HG03108 (cell line): Measurements from ENCODE around the gene CLCN7.

Source experiments
- ATAC-seq: cut with Tn5 transposase; IDR thresholded peaks from one replicate; pipeline ENCODE4 v1.9.1; 2021; ENCODE audit warnings: moderate library complexity; ENCODE audit not compliant: unreplicated experiment

The CLCN7 gene

DNA sequence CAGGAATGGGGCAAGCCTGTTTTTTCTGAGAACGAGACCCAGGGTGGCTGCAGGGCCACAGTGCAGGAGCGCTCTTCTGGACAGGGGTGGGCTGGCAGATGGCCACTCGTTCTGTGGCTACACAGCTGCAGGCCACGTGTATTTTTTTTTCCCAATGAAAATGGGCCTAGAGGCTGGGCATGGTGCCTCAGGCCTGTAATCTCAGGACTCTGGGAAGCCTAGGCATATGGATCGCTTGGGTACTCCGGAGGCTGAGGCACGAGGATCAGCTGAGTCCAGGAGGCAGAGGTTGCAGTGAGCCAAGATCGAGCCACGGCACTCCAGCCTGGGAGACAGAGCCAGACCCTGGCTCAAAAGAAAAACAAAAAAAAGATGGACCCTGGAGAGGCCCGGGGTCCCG lies 67.1 kb downstream of the CLCN7 start:
- no peak for ATAC-seq

DNA sequence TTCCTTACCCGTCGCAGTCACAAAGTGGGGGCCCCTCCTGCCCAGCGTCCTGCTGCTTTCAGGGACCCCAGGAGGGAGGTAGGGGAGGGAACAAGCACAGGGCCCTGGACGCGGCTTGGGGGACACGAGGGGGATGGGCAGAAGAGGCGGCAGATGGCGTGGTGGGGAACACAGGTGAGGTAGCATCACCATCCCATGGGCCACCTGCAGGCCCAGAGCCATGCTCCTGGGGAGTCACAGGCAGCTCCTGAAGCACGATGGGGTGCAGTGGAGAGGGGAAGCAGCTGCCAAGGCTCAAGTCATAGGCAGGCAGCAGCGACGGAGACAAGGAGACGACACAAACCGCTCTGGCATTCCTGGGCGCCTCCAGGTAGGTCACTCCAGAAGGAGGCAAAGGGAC lies 71.1 kb downstream of the CLCN7 start:
- no peak for ATAC-seq

DNA sequence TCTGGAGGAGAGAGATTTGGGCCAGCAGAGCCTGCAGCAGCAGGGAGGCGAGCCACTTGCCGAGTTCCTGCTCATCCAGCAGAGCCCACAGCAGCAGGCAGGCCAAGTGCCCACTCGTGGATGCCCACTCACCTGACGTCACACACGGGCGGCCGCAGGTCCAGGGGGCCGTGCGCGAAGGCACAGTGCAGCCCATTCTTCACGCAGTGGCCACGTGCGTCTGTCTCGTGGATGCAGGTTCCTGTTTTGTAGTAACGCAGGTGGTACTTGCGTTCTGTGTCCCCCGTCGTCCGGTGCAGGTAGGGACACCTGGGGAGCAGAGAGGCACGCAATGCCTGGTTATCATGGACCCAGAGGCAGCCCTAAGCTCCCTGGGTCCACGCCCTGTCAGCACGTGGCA lies 71.8 kb downstream of the CLCN7 start:
- no peak for ATAC-seq

DNA sequence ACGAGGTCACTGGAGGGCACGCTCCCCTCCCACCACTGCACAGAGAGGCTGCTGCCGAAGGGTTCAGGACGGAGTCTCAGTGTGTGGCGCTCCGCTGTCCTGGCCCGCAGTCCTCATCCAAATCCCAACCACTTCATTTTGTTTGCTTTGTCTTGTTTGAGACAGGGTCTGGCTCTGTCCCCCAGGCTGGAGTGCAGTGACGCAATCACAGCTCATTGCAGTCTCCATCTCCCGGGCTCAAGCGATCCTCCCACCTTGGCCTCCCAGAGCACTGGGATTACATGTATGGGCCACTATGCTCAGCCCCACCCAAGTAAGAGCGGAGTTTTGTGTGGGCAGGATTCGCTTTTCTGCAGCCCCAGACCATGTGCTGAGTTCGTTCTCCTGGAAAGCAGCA lies 73.1 kb downstream of the CLCN7 start:
- no peak for ATAC-seq

DNA sequence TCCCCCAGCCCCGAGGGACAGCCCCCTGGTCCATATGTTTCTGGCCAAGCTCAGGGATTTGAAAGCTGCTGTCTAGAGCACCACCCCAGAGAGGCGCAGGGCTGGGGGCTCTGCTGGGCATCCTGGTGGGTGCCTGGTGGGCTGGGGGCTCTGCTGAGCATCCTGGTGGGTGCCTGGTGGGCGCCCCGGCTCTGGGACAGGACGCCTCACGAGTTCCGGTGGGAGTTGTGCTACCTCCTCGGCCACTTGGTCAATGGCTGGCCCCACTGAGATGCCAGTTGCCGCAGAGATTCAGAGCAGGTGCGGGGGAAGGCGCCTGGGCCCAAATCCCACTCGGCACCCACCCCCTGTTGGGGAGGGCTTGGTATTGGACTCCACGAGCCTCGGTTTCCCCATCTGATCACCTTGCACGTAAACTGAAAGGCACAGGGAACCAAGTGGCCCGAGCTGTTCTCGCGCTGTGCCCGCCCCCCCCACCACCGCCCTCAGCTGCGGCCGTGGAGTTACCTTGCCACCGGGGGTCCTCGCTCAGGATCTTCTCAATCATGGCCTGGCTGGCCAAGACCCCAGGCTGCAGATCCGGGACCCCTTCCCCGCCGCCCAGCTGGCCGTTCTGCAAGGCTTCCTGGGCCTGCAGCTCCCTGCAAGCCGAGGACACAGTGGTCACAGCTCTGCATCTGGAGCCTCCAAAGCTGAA lies 73.6 kb downstream of the CLCN7 start:
- ATAC-seq: no peak

DNA sequence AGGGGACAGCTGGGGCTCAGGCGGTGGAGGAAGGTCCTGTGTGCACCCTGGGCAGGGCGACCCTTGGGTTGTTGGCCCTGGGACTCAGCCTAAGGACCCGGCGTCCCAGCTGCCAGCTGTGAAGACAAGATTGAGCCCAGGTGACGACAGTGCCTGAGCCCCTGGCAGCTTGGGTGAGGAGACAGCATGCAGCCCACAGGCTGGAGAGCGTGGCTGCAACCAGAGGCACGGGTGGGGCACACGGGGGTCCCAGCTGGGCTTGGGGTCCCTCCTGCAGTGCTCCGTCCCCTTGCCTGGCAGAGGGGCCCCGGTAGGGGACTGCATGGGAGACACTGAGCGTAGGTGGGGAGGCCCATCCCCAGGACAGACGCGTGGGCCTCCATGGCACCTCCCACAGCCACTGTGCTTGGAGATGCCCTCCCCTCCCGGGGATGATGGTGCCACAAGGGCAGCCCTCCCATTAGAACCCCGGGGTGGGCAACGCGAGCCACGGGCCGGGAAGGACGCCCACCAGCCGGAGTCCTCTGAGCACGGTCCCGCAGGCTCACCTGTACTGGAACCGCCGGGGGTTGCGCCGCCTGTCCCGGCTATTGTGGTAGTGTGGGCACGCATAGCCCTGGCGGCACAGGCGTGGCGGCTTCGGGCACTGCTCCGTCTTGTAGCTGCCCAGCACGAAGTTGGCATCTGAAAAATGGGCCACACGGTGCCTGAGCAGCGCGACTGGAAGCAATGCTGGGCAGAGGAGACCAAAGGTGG lies 75.8 kb downstream of the CLCN7 start:
- ATAC-seq: no peak

DNA sequence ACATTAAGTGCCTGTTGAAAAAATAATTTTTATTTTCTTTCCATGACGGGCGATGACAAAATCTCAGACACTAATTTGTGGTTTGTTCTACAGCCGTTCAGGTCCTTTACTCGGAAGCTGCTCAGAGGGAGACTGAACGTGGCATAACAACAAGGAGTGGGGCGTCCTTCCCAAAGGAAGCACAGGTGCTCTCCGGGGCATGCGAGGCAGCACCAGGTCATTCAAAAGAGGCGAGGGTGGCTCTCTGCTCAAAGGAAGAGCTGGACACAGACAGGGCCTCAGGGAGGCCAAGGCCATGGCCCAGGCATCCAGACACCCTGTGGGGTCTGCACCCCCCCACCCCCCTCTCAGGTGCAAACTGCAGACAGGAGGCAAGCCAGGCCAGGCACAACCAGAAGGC lies 76.5 kb downstream of the CLCN7 start:
- no peak for ATAC-seq

DNA sequence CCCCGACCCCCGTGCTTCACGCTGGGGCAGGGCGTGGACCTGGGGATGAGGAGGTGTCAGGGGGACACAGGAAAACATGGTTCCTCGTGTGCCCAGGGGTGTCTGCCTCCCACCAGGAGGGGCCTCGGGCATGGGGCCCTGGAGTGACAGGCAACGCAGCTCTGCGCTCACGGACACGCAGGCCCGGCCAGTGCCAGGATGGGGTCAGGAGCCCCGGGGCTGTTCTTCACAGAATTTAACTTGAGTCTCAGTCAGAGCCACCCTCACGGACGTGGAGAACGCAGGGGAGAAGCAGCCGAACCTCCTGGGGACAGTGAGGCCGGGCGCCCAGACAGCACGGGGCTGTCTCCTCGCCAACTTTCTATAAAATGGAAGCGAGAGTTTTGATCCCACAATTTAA lies 77.0 kb downstream of the CLCN7 start:
- no peak for ATAC-seq

DNA sequence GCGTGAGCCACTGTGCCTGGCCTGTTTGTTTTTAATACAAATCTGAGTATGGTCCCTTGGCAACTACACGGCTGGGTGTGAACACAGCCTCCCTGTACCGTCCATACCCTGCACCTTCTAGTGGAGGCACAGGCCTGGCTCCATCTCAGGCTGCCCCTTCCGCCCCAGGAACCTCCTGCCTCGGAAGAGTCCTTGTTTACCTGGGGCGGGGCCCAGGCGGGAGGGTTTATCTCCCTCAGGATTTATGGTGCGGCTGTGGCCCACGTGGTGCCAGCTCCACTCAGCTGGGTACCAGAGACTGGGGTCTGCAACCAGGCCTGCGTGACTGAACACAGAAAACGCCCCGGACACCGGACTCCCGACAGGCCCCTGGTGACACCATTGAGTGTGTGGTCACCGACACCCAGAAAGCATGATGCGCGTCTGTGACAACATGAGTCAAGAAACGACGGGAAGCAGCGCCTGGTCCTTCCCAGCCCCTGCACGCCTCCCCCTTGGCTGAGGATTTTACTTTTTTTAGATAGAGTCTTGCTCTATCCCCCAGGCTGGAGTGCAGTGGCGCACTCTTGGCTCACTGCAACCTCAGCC lies 79.3 kb downstream of the CLCN7 start:
- ATAC-seq: no peak
